Measurements from ENCODE around the gene MOGAT2.

DNA sequence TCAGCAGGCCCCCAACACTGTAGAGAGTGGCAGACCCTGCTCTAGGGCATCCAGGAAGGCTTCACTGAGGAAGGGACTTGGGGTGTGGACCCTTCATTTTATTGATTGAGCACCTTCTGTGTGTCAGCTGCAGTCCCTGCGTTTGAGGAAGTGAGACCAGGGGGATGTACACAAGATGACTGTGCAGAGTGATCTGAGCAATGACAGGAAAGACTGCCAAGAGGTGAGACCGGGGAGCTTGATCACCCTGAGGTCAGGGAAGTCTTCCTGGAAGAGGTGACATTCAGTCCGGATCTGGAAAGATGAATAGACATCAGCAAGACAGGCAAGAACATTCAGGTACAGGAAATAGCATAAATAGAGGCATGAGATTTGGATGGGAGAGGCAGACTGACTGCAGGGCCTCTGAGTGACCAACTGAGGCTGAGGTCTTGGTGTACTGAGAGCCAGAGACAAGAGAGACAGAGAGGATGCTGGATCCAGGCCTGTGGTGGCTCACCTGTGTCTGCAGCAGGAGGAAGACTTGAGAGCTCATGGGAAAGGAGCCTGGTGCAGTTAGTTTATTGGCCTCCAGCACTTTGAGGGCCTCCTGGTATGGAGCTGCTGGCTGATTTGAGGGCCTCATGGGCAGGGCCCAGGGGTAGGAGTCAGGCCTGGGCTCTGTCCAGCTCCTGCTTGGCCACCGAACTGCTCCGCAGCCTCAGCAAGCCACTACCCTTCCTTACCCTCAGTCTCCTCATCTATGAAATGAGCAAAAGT is 56.1 kb downstream of the MOGAT2 start:
- no peak for TF ChIP-seq CTCF (IDR thresholded peaks at IDR 0.05; ENCODE audit: insufficient read depth, low read length, poor library complexity, severe bottlenecking)
- no peak for TF ChIP-seq EZH2phosphoT487 (conservative IDR thresholded peaks at IDR 0.05; ENCODE audit: low read length)

All from SU-DHL-6 (cell line).